Inferior parietal cortex (tissue), 1 donor: ENCODE data around the gene GRM8.
A peak's percentile ranks its signal among the peaks of the same experiment; 100 is the strongest.
"Not testable (repeated sequence)": the region's sequence is repeated elsewhere in the genome, so short reads cannot be mapped to it uniquely, and the experiment has no call there.

Experiments
- DNase-seq: peaks from one replicate; pipeline ENCODE4 v3.0.0-alpha.2; 2016; ENCODE audit errors: extremely low spot score

GRM8 gene

GRCh38 chr7:126924477-126924876 lies 328.3 kb downstream of the GRM8 start:
- DNase-seq: no peak

GRCh38 chr7:126911627-126912026 lies 341.1 kb downstream of the GRM8 start:
- not testable (repeated sequence) for DNase-seq

GRCh38 chr7:126908564-126908963 lies 344.2 kb downstream of the GRM8 start:
- DNase-seq: not testable (repeated sequence)

- not testable (repeated sequence) for DNase-seq
Observed at GRCh38 chr7:126907657-126908056, 345.1 kb downstream of the GRM8 start.

- DNase-seq: not testable (repeated sequence)
Observed at GRCh38 chr7:126905255-126905654, 347.5 kb downstream of the GRM8 start.

GRCh38 chr7:126901041-126901765 lies 351.5 kb downstream of the GRM8 start:
- DNase-seq: not testable (repeated sequence)

GRCh38 chr7:126887980-126888379 lies 364.8 kb downstream of the GRM8 start:
- DNase-seq: not testable (repeated sequence)

- DNase-seq: not testable (repeated sequence)
Observed at GRCh38 chr7:126887560-126887959, 365.2 kb downstream of the GRM8 start.

- not testable (repeated sequence) for DNase-seq
Observed at GRCh38 chr7:126882730-126883129, 370.0 kb downstream of the GRM8 start.

- not testable (repeated sequence) for DNase-seq
Observed at GRCh38 chr7:126881908-126882307, 370.8 kb downstream of the GRM8 start.

- no peak for DNase-seq
Observed at GRCh38 chr7:126881315-126881714, 371.4 kb downstream of the GRM8 start.

- not testable (repeated sequence) for DNase-seq
Observed at GRCh38 chr7:126876536-126876935, 376.2 kb downstream of the GRM8 start.

- peak; percentile 13 for DNase-seq
Observed at GRCh38 chr7:126856691-126857291, 395.9 kb downstream of the GRM8 start.

GRCh38 chr7:126845331-126845730 lies 407.4 kb downstream of the GRM8 start:
- no peak for DNase-seq

GRCh38 chr7:126843883-126844282 lies 408.9 kb downstream of the GRM8 start:
- DNase-seq: no peak

- peak; percentile 47 for DNase-seq
Observed at GRCh38 chr7:126843336-126843735, 409.4 kb downstream of the GRM8 start.

GRCh38 chr7:126842451-126842850 lies 410.3 kb downstream of the GRM8 start:
- DNase-seq: no peak

- no peak for DNase-seq
Observed at GRCh38 chr7:126840869-126841268, 411.9 kb downstream of the GRM8 start.

- no peak for DNase-seq
Observed at GRCh38 chr7:126839624-126840023, 413.1 kb downstream of the GRM8 start.

GRCh38 chr7:126838194-126838593 lies 414.5 kb downstream of the GRM8 start:
- no peak for DNase-seq

- DNase-seq: not testable (repeated sequence)
Observed at GRCh38 chr7:126831241-126831640, 421.5 kb downstream of the GRM8 start.

GRCh38 chr7:126820925-126821324 lies 431.8 kb downstream of the GRM8 start:
- no peak for DNase-seq

- no peak for DNase-seq
Observed at GRCh38 chr7:126819197-126819484, 433.6 kb downstream of the GRM8 start.
